Prostate gland (tissue), 2 donors: ENCODE measurements around the gene TPGS1. TPM values are rescaled to one million over a fixed set of nuclear protein-coding genes. Genes with fewer than 3 reads are reported as not detected.

Experiments used
- DNase-seq: peaks from one replicate; pipeline ENCODE4 v3.0.0-alpha.2; 2019; ENCODE audit warnings: low spot score
- H3K27ac ChIP-seq, 2 donors: fragments of 200-600 bp; sonication (generic); 2 replicates each; pipeline ENCODE4 v1.5.1; 2017 to 2019
- H3K27me3 ChIP-seq: fragments of 200-600 bp; sonication (generic); replicated peaks from 2 replicates; pipeline ENCODE4 v1.5.1; 2019; ENCODE audit not compliant: insufficient read depth
- H3K36me3 ChIP-seq, 2 donors: fragments of 200-600 bp; sonication (generic); 1 replicate in 1 of 2; 2 replicates in 1 of 2; pipeline versions ENCODE4 v1.5.1 to v1.8.1; 2017 to 2019
- H3K4me1 ChIP-seq: fragments of 200-600 bp; sonication (generic); replicated peaks from 2 replicates; pipeline ENCODE4 v1.5.1; 2019
- H3K4me3 ChIP-seq, 2 donors: fragments of 200-600 bp; sonication (generic); 2 replicates each; pipeline ENCODE4 v1.5.1; 2017 to 2019
- H3K9me3 ChIP-seq: fragments of 200-600 bp; sonication (generic); 2 replicates; pipeline ENCODE4 v1.5.1; 2017
- CTCF ChIP-seq, 4 experiments: fragments of 200-600 bp in 2 of 4; fragments of 450-650 bp in 2 of 4; sonication (generic) in 2 of 4; IDR thresholded peaks; 1 replicate in 3 of 4; 2 replicates in 1 of 4; pipeline ENCODE4 v1.5.1; 2016 to 2019; ENCODE audit warnings: antibody characterized with exemption in 4 of 4, mild to moderate bottlenecking in 2 of 4, moderate library complexity in 2 of 4
- POLR2A ChIP-seq: fragments of 450-650 bp; IDR thresholded peaks from one replicate; pipeline ENCODE4 v1.6.1; 2016; ENCODE audit warnings: antibody characterized with exemption, mild to moderate bottlenecking
- POLR2AphosphoS5 ChIP-seq: sonication (generic); formaldehyde crosslinking; IDR thresholded peaks from one replicate; pipeline ENCODE4 v1.6.1; 2017; ENCODE audit warnings: antibody characterized with exemption
- WGBS: methylation state at CpG from one replicate; pipeline ENCODE4 v1.1.5; 2018; 5-methylcytosine and 5-hydroxymethylcytosine counted together
- intact Hi-C: fragments of 100-400 bp; cut with DNase I; formaldehyde crosslinking; loops from one replicate; pipeline ENCODE4 v1.14.2; 2022
- total RNA-seq, 2 donors: library from RNA; depleted of rRNA; stranded (reverse); fragments of >200 nt; gene quantifications; one replicate each; pipeline ENCODE4 v1.1.0, GENCODE V29; 2016

TPGS1 gene
- total RNA-seq, 2 donors from 2014 or later = 90.0 to 94.9 TPM

- WGBS = 57% methylated on average over 27 of the region's 29 CpGs
- Histone ChIP-seq H3K9me3 (no peaks in the 10 kb centered on the region), H3K4me1 (no peaks in the 10 kb centered on the region), H3K27me3 (no peaks in the 10 kb centered on the region), H3K4me3 (no peak overlapping the region), H3K36me3 (no peaks in the 10 kb centered on the region), H3K27ac (no peak overlapping the region)
- no peak for TF ChIP-seq CTCF (IDR thresholded peaks at IDR 0.05)
- TF ChIP-seq POLR2AphosphoS5 = no peak
- TF ChIP-seq POLR2A = no peak
- intact Hi-C loops = no loop called here
- no peak for DNase-seq
Observed at GRCh38 chr19:524062-524674, 16.9 kb downstream of the TPGS1 start.

GRCh38 chr19:525029-525428 is 17.7 kb downstream of the TPGS1 start:
- TF ChIP-seq POLR2AphosphoS5 (no peak), CTCF (IDR thresholded peaks at IDR 0.05) (no peak), POLR2A (no peak)
- Histone ChIP-seq H3K4me3 (no peak overlapping the region), H3K4me1 (no peaks in the 10 kb centered on the region), H3K27ac (no peak overlapping the region), H3K36me3 (no peaks in the 10 kb centered on the region), H3K9me3 (no peaks in the 10 kb centered on the region), H3K27me3 (no peaks in the 10 kb centered on the region)
- intact Hi-C loops = no loop called here
- no peak for DNase-seq
- WGBS = 63% methylated on average over 10 of the region's 18 CpGs

- no peak overlapping the region for H3K4me3 ChIP-seq
- H3K27ac ChIP-seq = no peak overlapping the region
- no peaks in the 10 kb centered on the region for H3K9me3 ChIP-seq
- TF ChIP-seq POLR2A (no peak), POLR2AphosphoS5 (no peak), CTCF (IDR thresholded peaks at IDR 0.05) (no peak)
- WGBS = 49% methylated on average over 13 of the region's 13 CpGs
- DNase-seq = no peak
- intact Hi-C loops = no loop called here
- no peaks in the 10 kb centered on the region for H3K27me3 ChIP-seq
- H3K36me3 ChIP-seq = no peaks in the 10 kb centered on the region
- H3K4me1 ChIP-seq = no peaks in the 10 kb centered on the region
Observed at GRCh38 chr19:525857-526419, 18.6 kb downstream of the TPGS1 start.

- TF ChIP-seq POLR2A (no peak), CTCF (IDR thresholded peaks at IDR 0.05) (no peak), POLR2AphosphoS5 (no peak)
- peaks cover 9% of the 10 kb centered on the region for H3K4me1 ChIP-seq
- H3K9me3 ChIP-seq = no peaks in the 10 kb centered on the region
- no peaks in the 10 kb centered on the region for H3K27me3 ChIP-seq
- H3K36me3 ChIP-seq = no peaks in the 10 kb centered on the region
- H3K27ac ChIP-seq = peak overlapping the region; percentile 91 to 96
- peak overlapping the region; percentile 82 to 98 for H3K4me3 ChIP-seq
- intact Hi-C loops = loop anchor here (5.0 kb wide), 1 partner anchor 42 kb away; the partner anchor contains the start of gene BSG
- 66% methylated on average over 38 of the region's 38 CpGs for WGBS
- no peak for DNase-seq
Observed at GRCh38 chr19:530134-531008, 23.1 kb downstream of the TPGS1 start.
